Adrenal gland (tissue), 12 donors: ENCODE results near the gene COL19A1. TPM values are rescaled to one million over a fixed set of nuclear protein-coding genes. Genes with fewer than 3 reads are reported as not detected.

ENCODE experiments used
- DNase-seq, 7 donors: peaks; one replicate each; pipeline ENCODE4 v3.0.0-alpha.2; 2019 to 2020
- H3K27ac ChIP-seq, 5 donors: fragments of 200-600 bp; sonication (generic) in 4 of 5; 1 replicate in 3 of 5; 2 replicates in 2 of 5; pipeline versions ENCODE4 v1.5.1 to v1.8.0; 2016 to 2020; ENCODE audit warnings: mild to moderate bottlenecking in 1 of 5
- H3K27me3 ChIP-seq: fragments of 200-600 bp; 2 replicates; pipeline ENCODE4 v1.8.0; 2021
- H3K36me3 ChIP-seq, 2 donors: fragments of 200-600 bp; replicated peaks in 1 of 2; 1 replicate in 1 of 2; 2 replicates in 1 of 2; pipeline versions ENCODE4 v1.5.1 to v1.8.0; 2018 to 2022
- H3K4me1 ChIP-seq, 2 donors: fragments of 200-600 bp; replicated peaks in 1 of 2; 1 replicate in 1 of 2; 2 replicates in 1 of 2; pipeline versions ENCODE4 v1.5.1 to v1.8.0; 2018 to 2021
- H3K4me3 ChIP-seq, 4 donors: fragments of 200-600 bp; sonication (generic) in 3 of 4; one replicate each; pipeline ENCODE4 v1.5.1; 2016 to 2018
- H3K9me3 ChIP-seq, 3 donors: fragments of 200-600 bp; sonication (generic) in 1 of 3; replicated peaks in 1 of 3; 1 replicate in 2 of 3; 2 replicates in 1 of 3; pipeline versions ENCODE4 v1.5.1 to v1.8.0; 2016 to 2021
- POLR2A ChIP-seq, 2 donors: fragments of 450-650 bp; IDR thresholded peaks; one replicate each; pipeline ENCODE4 v1.6.1; 2017; ENCODE audit warnings: antibody characterized with exemption in 2 of 2, mild to moderate bottlenecking in 2 of 2, moderate library complexity in 1 of 2
- WGBS, 4 donors: extraction: QIAGEN DNeasy Blood & Tissue Kit in 2 of 4; methylation state at CpG; one replicate each; pipeline versions ENCODE4 v1.1.5 to v1.1.7; 2013 to 2017; 5-methylcytosine and 5-hydroxymethylcytosine counted together
- intact Hi-C, 2 donors: fragments of 100-400 bp; cut with DNase I; formaldehyde crosslinking; loops; one replicate each; pipeline versions ENCODE4 v1.14.1 to v1.15.0; 2022 to 2023
- polyA plus RNA-seq, 3 donors: library from polyadenylated mRNA; stranded (reverse); fragments of 200-250 nt in 2 of 3; fragments of 350-450 nt in 1 of 3; fragmentation: Illumina TruSeq in 1 of 3; extraction: RNeasy Lipid Tissue Mini Kit (QIAGEN cat#74804) in 1 of 3; gene quantifications; one replicate each; pipeline ENCODE4 v1.2.3, GENCODE V29; 2013 to 2014
- total RNA-seq, 9 donors: library from RNA; depleted of rRNA in 4 of 9; stranded (reverse); fragments of >200 nt in 4 of 9; fragments of 120-200 nt in 1 of 9; fragmentation: NEBNext Ultra II Directional in 1 of 9; extraction: Animal tissue kit (Norgen Biotek cat#: 25700) in 1 of 9; gene quantifications; one replicate each; pipeline versions ENCODE4 v1.1.0 to v1.2.4, GENCODE V29; 2013 to 2023
- TF ChIP-seq, protein P1 (sequence below), 6 experiments: fragments of 450-650 bp in 4 of 6; fragments of 200-600 bp in 2 of 6; sonication (generic) in 1 of 6; IDR thresholded peaks; 1 replicate in 5 of 6; 2 replicates in 1 of 6; pipeline versions ENCODE4 v1.5.1 to v1.8.0; 2016 to 2021; ENCODE audit warnings: antibody characterized with exemption in 6 of 6, mild to moderate bottlenecking in 2 of 6, moderate library complexity in 1 of 6
- donor health status: healthy with polysubstance abuse.
- donor health status: Bipolar disorder and iron deficiency.
- donor health status: DM: yes; HTN: yes; CAD: no.
- donor health status: DM: no; HTN: no; CAD: no.
- donor health status: DM: no; HTN: no; CAD: no.
- donor health status: DM: yes; HTN: yes; CAD: no.

The COL19A1 gene
- total and polyA plus RNA-seq, 12 donors = under 0.01 to 0.32 (median 0.11) TPM; not detected in 5

DNA sequence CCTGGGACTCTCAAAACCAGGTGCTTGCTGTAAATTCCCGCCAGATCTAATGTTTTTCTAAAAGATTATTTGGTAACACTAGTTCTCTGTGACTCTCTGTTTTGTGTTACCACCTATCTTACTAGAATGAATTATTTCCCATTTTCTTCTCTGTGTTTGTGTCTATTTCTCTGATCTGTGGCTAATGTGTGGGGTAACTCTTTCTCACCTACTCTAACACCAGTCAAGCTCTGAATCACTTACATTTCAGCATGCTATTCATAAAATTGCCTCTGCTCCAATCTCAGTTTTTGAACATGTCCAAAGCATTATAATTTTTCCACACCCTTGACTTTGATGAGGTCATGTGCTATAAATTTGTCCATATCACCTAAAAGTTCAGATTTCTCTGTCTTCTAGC lies 23.2 kb upstream of the COL19A1 start:
- TF ChIP-seq, protein P1, sequence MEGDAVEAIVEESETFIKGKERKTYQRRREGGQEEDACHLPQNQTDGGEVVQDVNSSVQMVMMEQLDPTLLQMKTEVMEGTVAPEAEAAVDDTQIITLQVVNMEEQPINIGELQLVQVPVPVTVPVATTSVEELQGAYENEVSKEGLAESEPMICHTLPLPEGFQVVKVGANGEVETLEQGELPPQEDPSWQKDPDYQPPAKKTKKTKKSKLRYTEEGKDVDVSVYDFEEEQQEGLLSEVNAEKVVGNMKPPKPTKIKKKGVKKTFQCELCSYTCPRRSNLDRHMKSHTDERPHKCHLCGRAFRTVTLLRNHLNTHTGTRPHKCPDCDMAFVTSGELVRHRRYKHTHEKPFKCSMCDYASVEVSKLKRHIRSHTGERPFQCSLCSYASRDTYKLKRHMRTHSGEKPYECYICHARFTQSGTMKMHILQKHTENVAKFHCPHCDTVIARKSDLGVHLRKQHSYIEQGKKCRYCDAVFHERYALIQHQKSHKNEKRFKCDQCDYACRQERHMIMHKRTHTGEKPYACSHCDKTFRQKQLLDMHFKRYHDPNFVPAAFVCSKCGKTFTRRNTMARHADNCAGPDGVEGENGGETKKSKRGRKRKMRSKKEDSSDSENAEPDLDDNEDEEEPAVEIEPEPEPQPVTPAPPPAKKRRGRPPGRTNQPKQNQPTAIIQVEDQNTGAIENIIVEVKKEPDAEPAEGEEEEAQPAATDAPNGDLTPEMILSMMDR (IDR thresholded peaks at IDR 0.05) = no peak
- no peak for TF ChIP-seq POLR2A (IDR thresholded peaks at IDR 0.05)
- Histone ChIP-seq H3K27me3 (no peaks in the 10 kb centered on the region), H3K36me3 (no peaks in the 10 kb centered on the region), H3K27ac (no peak overlapping the region), H3K4me3 (no peak overlapping the region), H3K4me1 (no peaks in the 10 kb centered on the region), H3K9me3 (no peaks in the 10 kb centered on the region)
- intact Hi-C loops = no loop called here
- WGBS, 4 donors = 63 to 81% (median 70%) methylated on average over 1 of the region's 1 CpG
- no peak for DNase-seq

- H3K27me3 ChIP-seq = no peaks in the 10 kb centered on the region
- H3K36me3 ChIP-seq = no peaks in the 10 kb centered on the region
- no peak overlapping the region for H3K4me3 ChIP-seq
- intact Hi-C loops = no loop called here
- no peak for DNase-seq
- no peak overlapping the region for H3K27ac ChIP-seq
- H3K4me1 ChIP-seq = no peaks in the 10 kb centered on the region
- WGBS, 4 donors = 77 to 96% (median 84%) methylated on average over 2 of the region's 2 CpGs
- TF ChIP-seq, protein P1 (IDR thresholded peaks at IDR 0.05) = no peak
- no peak for TF ChIP-seq POLR2A (IDR thresholded peaks at IDR 0.05)
- H3K9me3 ChIP-seq = no peaks in the 10 kb centered on the region
These were observed 20.0 kb upstream of the COL19A1 start for GRCh38 chr6:69846312-69846711.

DNA sequence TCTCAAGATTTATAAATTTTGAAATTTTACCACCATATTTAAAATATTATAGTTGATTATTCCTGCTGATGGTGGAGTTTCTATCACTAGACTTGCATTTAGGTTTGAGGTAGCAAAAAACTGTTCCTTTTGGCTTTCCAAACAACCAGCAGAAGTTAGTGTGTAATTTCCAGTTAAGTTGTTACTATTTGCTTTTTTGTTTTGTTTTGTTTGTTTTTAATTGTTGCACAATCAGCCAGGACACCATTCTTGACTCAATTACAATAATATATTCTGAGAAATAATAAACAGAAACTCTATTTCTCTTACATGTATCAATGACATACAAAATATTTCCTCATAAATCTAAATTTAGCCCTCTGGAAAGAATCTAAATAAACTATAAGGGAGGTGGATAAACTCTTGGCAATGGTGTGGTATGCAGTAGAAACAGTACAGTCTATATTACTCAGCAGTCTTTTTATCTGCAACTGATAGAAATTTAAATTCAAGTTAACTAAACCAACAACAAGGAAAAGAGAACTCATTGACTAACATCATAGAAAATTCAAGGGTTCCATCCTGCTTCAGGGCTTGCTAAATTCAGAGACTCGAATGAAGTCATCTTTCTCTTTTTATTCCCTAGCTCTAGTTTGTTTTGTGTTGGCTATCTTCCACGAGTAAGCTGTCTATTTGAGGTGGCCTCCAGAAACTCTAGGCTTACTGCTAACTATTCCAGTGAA lies 19.4 kb upstream of the COL19A1 start:
- Histone ChIP-seq H3K4me1 (no peaks in the 10 kb centered on the region), H3K4me3 (no peak overlapping the region), H3K9me3 (no peaks in the 10 kb centered on the region), H3K36me3 (no peaks in the 10 kb centered on the region), H3K27me3 (no peaks in the 10 kb centered on the region), H3K27ac (no peak overlapping the region)
- intact Hi-C loops = no loop called here
- DNase-seq = no peak
- TF ChIP-seq, protein P1 (IDR thresholded peaks at IDR 0.05) = no peak
- TF ChIP-seq POLR2A (IDR thresholded peaks at IDR 0.05) = no peak
- 59 to 72% (median 65%) methylated on average over 2 of the region's 2 CpGs for WGBS, 4 donors

GRCh38 chr6:69847492-69847788 lies 18.9 kb upstream of the COL19A1 start:
- no peak for DNase-seq
- Histone ChIP-seq H3K4me3 (no peak overlapping the region), H3K9me3 (no peaks in the 10 kb centered on the region), H3K27ac (no peak overlapping the region), H3K27me3 (no peaks in the 10 kb centered on the region), H3K36me3 (no peaks in the 10 kb centered on the region), H3K4me1 (no peaks in the 10 kb centered on the region)
- TF ChIP-seq POLR2A (IDR thresholded peaks at IDR 0.05) = no peak
- TF ChIP-seq, protein P1 (IDR thresholded peaks at IDR 0.05) = no peak
- WGBS, 4 donors = 51 to 75% (median 61%) methylated on average over 1 of the region's 1 CpG
- intact Hi-C loops = no loop called here
